Calu3 (cell line): ENCODE results near the gene TMEM178B. TPM values are rescaled to one million over a fixed set of nuclear protein-coding genes. Genes with fewer than 3 reads are reported as not detected.

Source experiments
- BruUV-seq: library from RNA; stranded (reverse); fragments of 400-500 nt; replicated peaks from 2 replicates; lab custom pipeline; 2021; lab: Mats Ljungman, UMichigan
- CTCF ChIA-PET: fragments of 300-600 bp; sonication (Branson Sonifier 250); formaldehyde crosslinking; loops from one replicate; lab custom pipeline; 2022; ENCODE audit warnings: antibody characterized with exemption; lab: Charles Lee
- DNase-seq: peaks from one replicate; pipeline ENCODE4 v3.0.0; 2022
- H3K27ac Mint-ChIP-seq: one replicate; pipeline ENCODE4 v1.8.0; 2022; ENCODE audit warnings: mixed read lengths; ENCODE audit not compliant: unreplicated experiment
- H3K27me3 Mint-ChIP-seq: one replicate; pipeline ENCODE4 v1.8.0; 2022; ENCODE audit warnings: mixed read lengths; ENCODE audit not compliant: unreplicated experiment
- H3K36me3 Mint-ChIP-seq: one replicate; pipeline ENCODE4 v1.8.0; 2022; ENCODE audit warnings: mild to moderate bottlenecking, moderate library complexity, mixed read lengths; ENCODE audit not compliant: insufficient read depth, unreplicated experiment
- H3K4me1 Mint-ChIP-seq: one replicate; pipeline ENCODE4 v1.8.0; 2022; ENCODE audit warnings: mild to moderate bottlenecking, low read depth, mixed read lengths; ENCODE audit not compliant: unreplicated experiment
- H3K4me3 Mint-ChIP-seq: one replicate; pipeline ENCODE4 v1.8.0; 2022; ENCODE audit warnings: mild to moderate bottlenecking, low read depth, moderate library complexity, mixed read lengths; ENCODE audit not compliant: unreplicated experiment
- H3K9me3 Mint-ChIP-seq: one replicate; pipeline ENCODE4 v1.8.0; 2022; ENCODE audit warnings: low read depth, mixed read lengths; ENCODE audit not compliant: unreplicated experiment
- CTCF ChIP-seq: fragments of 200-600 bp; IDR thresholded peaks from one replicate; pipeline ENCODE4 v1.8.0; 2022; ENCODE audit warnings: antibody characterized with exemption; ENCODE audit not compliant: unreplicated experiment
- intact Hi-C: fragments of 100-400 bp; cut with micrococcal nuclease; formaldehyde crosslinking; loops from one replicate; pipeline ENCODE4 v1.10.0; 2022; ENCODE audit not compliant: unreplicated experiment
- total RNA-seq: library from RNA; stranded (reverse); gene quantifications from 2 replicates; pipeline ENCODE4 v1.2.3, GENCODE V29; 2022

Gene TMEM178B
- total RNA-seq, 1 experiment from 2014 or later = 1.5 TPM

DNA sequence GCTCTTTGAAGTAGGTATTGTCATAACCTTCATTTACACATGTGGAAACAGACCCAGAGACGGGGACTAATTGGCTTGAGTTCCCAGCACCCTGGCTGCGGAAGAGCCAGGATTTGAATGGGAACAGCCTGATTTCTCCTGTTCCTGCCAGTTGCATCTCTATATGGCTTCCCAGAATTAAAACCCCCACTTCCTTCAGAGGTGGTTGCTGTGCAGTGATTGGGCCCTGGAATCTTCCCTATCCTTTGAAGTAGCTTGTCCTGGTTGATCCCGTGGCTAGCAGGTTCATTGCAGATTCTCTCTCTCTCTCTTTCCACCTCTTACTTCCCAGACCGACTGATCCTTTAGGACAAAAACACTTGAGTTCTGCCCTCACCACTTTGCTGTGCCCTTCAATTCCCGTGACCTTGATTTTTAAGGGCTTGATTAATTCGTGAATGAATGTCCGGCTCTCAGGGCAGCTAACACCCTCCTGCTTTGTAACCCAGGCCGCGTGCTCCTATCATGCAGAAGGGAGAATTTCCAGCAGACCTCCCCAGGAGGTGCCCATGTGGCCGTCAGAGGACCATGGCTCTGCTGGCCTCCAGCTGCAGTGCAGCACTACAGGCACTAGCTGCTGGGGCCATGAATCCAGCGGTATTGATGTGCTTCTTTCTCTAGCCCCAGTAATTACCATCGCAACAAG is 356.7 kb downstream of the TMEM178B start:
- no peak overlapping the region for H3K4me3 Mint-ChIP-seq
- H3K9me3 Mint-ChIP-seq = peaks cover 6% of the 10 kb centered on the region
- no peak for DNase-seq
- CTCF ChIA-PET = no interaction called here
- H3K36me3 Mint-ChIP-seq = no peaks in the 10 kb centered on the region
- no peaks in the 10 kb centered on the region for H3K27me3 Mint-ChIP-seq
- no peak overlapping the region for H3K27ac Mint-ChIP-seq
- intact Hi-C loops = no loop called here
- H3K4me1 Mint-ChIP-seq = no peaks in the 10 kb centered on the region
- TF ChIP-seq CTCF = no peak
- no TSS peak for BruUV-seq

- no peaks in the 10 kb centered on the region for H3K27me3 Mint-ChIP-seq
- H3K4me3 Mint-ChIP-seq = no peak overlapping the region
- no TSS peak for BruUV-seq
These were observed 357.2 kb downstream of the TMEM178B start for GRCh38 chr7:141431140-141431479.

DNA sequence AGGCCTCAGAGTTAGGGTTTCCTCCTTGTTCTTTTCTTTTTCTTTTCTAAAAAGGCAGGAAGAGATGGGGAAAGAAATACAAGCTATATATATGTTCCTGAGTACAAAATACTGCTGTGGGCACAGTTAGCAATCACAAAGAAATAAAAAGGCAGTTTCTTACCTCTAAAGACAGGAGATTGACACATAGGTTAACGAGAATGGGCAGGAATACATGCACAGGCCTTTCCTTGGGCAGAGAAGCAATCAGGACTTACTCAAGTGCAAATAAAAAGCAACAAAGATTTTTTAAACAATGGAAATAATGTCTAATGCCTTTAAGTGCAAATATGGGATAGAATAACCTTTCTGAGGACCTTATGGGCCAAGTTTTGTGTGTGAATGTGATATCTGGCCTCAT is 357.8 kb downstream of the TMEM178B start:
- TF ChIP-seq CTCF = no peak
- CTCF ChIA-PET = no interaction called here
- H3K4me1 Mint-ChIP-seq = no peaks in the 10 kb centered on the region
- peaks cover 2% of the 10 kb centered on the region for H3K9me3 Mint-ChIP-seq
- H3K4me3 Mint-ChIP-seq = no peak overlapping the region
- intact Hi-C loops = no loop called here
- H3K36me3 Mint-ChIP-seq = no peaks in the 10 kb centered on the region
- H3K27ac Mint-ChIP-seq = no peak overlapping the region
- no peak for DNase-seq
- no TSS peak for BruUV-seq
- H3K27me3 Mint-ChIP-seq = no peaks in the 10 kb centered on the region

More at GRCh38 chr7:141431140-141431479, 357.2 kb downstream of the TMEM178B start:
- DNase-seq = no peak
- Mint-ChIP-seq H3K27ac (no peak overlapping the region), H3K36me3 (no peaks in the 10 kb centered on the region), H3K9me3 (peaks cover 2% of the 10 kb centered on the region), H3K4me1 (no peaks in the 10 kb centered on the region)
- no peak for TF ChIP-seq CTCF
- intact Hi-C loops = no loop called here
- CTCF ChIA-PET = no interaction called here

GRCh38 chr7:141433698-141434097 is 359.8 kb downstream of the TMEM178B start:
- no TSS peak for BruUV-seq
- H3K27me3 Mint-ChIP-seq = no peaks in the 10 kb centered on the region
- CTCF ChIA-PET = no interaction called here
- no peaks in the 10 kb centered on the region for H3K36me3 Mint-ChIP-seq
- peaks cover 2% of the 10 kb centered on the region for H3K9me3 Mint-ChIP-seq
- DNase-seq = no peak
- no peak overlapping the region for H3K27ac Mint-ChIP-seq
- intact Hi-C loops = no loop called here
- no peak for TF ChIP-seq CTCF
- H3K4me1 Mint-ChIP-seq = no peaks in the 10 kb centered on the region
- no peak overlapping the region for H3K4me3 Mint-ChIP-seq
